Esophagus squamous epithelium (tissue), 5 donors: ENCODE data around the gene PDE7B. TPM values are rescaled to one million over a fixed set of nuclear protein-coding genes. Genes with fewer than 3 reads are reported as not detected.
"Not testable (repeated sequence)": the region's sequence is repeated elsewhere in the genome, so short reads cannot be mapped to it uniquely, and the experiment has no call there.

Experiments used
- DNase-seq: peaks from one replicate; lab custom pipeline; 2025; lab: John Stamatoyannopoulos, UW
- H3K27ac ChIP-seq, 4 donors: fragments of 200-600 bp; sonication (generic); one replicate each; pipeline ENCODE4 v1.5.1; 2016 to 2019; ENCODE audit warnings: mild to moderate bottlenecking in 1 of 4
- H3K27me3 ChIP-seq, 4 donors: fragments of 200-600 bp; sonication (generic); 1 replicate in 3 of 4; 2 replicates in 1 of 4; pipeline versions ENCODE4 v1.5.1 to v1.6.0; 2017 to 2021; ENCODE audit warnings: antibody characterized with exemption in 1 of 4
- H3K36me3 ChIP-seq, 3 donors: fragments of 200-600 bp; sonication (generic); one replicate each; pipeline ENCODE4 v1.5.1; 2016 to 2019
- H3K4me1 ChIP-seq, 3 donors: fragments of 200-600 bp; sonication (generic); one replicate each; pipeline ENCODE4 v1.5.1; 2017 to 2019
- H3K4me3 ChIP-seq, 4 donors: fragments of 200-600 bp; sonication (generic); 1 replicate in 3 of 4; 2 replicates in 1 of 4; pipeline ENCODE4 v1.5.1; 2016 to 2019; ENCODE audit warnings: mild to moderate bottlenecking in 2 of 4, moderate library complexity in 1 of 4
- H3K9me3 ChIP-seq, 3 donors: fragments of 200-600 bp; sonication (generic); one replicate each; pipeline ENCODE4 v1.5.1; 2016 to 2019
- POLR2A ChIP-seq, 4 donors: fragments of 450-650 bp; IDR thresholded peaks; one replicate each; pipeline ENCODE4 v1.6.1; 2017; ENCODE audit warnings: antibody characterized with exemption in 4 of 4, mild to moderate bottlenecking in 4 of 4, moderate library complexity in 3 of 4
- WGBS, 2 donors: methylation state at CpG; one replicate each; pipeline ENCODE4 v1.1.5; 2018; 5-methylcytosine and 5-hydroxymethylcytosine counted together
- intact Hi-C: fragments of 100-400 bp; cut with DNase I; formaldehyde crosslinking; loops from one replicate; pipeline ENCODE4 v1.15.0; 2022
- total RNA-seq, 4 donors: library from RNA; depleted of rRNA; stranded (reverse); fragments of >200 nt; gene quantifications; one replicate each; pipeline ENCODE4 v1.1.0, GENCODE V29; 2016
- TF ChIP-seq, protein P1 (sequence below), 6 experiments: fragments of 450-650 bp in 4 of 6; fragments of 200-600 bp in 2 of 6; sonication (generic) in 2 of 6; IDR thresholded peaks; one replicate each; pipeline ENCODE4 v1.5.1; 2016 to 2019; ENCODE audit warnings: antibody characterized with exemption in 6 of 6, mild to moderate bottlenecking in 4 of 6, moderate library complexity in 4 of 6
- donor health status: DM: yes; HTN: yes; CAD: no.

Gene PDE7B
- total RNA-seq, 4 donors from 2014 or later: 0.08 to 6.1 (median 0.47) TPM

DNA sequence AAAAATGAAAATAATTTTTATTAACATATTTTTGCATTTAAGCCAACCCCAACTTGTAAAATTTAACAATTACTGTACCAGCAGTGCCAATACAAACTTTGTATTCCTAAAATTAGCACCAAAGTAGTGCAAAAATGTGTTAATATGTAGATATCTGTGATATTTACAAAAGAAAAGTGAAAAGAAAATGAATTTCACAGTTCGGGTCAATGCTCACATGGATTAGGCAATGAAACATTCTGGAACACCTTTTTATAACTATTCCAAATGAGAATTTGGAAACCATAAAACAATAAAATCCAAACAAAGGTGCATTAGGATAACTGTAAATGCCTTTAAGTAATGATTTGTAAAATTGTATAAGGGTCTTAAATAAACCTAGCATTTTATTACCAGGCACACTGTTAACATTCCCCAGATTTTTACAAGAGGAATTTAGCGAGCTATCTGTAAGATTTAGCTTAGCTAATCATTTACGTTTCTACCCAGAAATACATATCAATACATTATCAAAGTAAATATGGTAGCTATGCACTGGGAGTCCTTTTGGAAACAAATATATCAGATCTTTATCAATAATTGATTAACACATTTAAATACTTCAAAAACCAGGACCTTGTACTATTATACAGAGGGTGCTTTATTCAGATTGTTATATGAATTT, 286.4 kb downstream of the PDE7B start:
- WGBS, 2 donors: 85 to 90% methylated on average over 3 of the region's 3 CpGs
- intact Hi-C loops: no loop called here
- TF ChIP-seq POLR2A (IDR thresholded peaks at IDR 0.05): no peak
- TF ChIP-seq, protein P1, sequence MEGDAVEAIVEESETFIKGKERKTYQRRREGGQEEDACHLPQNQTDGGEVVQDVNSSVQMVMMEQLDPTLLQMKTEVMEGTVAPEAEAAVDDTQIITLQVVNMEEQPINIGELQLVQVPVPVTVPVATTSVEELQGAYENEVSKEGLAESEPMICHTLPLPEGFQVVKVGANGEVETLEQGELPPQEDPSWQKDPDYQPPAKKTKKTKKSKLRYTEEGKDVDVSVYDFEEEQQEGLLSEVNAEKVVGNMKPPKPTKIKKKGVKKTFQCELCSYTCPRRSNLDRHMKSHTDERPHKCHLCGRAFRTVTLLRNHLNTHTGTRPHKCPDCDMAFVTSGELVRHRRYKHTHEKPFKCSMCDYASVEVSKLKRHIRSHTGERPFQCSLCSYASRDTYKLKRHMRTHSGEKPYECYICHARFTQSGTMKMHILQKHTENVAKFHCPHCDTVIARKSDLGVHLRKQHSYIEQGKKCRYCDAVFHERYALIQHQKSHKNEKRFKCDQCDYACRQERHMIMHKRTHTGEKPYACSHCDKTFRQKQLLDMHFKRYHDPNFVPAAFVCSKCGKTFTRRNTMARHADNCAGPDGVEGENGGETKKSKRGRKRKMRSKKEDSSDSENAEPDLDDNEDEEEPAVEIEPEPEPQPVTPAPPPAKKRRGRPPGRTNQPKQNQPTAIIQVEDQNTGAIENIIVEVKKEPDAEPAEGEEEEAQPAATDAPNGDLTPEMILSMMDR (IDR thresholded peaks at IDR 0.05): no peak
- Histone ChIP-seq H3K4me1 (no peaks in the 10 kb centered on the region), H3K36me3 (no peaks in the 10 kb centered on the region), H3K27me3 (no peaks in the 10 kb centered on the region), H3K4me3 (no peak overlapping the region), H3K27ac (no peak overlapping the region), H3K9me3 (no peaks in the 10 kb centered on the region)
- no peak for DNase-seq

DNA sequence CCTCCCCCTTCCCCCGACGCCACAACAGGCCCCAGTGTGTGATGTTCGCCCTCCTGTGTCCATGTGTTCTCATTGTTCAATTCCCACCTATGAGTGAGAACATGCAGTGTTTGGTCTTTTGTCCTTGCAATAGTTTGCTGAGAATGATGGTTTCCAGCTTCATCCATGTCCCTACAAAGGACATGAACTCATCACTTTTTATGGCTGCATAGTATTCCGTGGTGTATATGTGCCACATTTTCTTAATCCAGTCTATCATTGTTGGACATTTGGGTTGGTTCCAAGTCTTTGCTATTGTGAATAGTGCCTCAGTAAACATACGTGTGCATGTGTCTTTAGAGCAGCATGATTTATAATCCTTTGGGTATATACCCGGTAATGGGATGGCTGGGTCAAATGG, 287.6 kb downstream of the PDE7B start:
- H3K36me3 ChIP-seq, H3K4me1 ChIP-seq, intact Hi-C loops, H3K4me3 ChIP-seq, H3K27ac ChIP-seq, H3K27me3 ChIP-seq, DNase-seq, H3K9me3 ChIP-seq: not testable (repeated sequence)
- 87 to 89% methylated on average over 6 of the region's 6 CpGs for WGBS, 2 donors

DNA sequence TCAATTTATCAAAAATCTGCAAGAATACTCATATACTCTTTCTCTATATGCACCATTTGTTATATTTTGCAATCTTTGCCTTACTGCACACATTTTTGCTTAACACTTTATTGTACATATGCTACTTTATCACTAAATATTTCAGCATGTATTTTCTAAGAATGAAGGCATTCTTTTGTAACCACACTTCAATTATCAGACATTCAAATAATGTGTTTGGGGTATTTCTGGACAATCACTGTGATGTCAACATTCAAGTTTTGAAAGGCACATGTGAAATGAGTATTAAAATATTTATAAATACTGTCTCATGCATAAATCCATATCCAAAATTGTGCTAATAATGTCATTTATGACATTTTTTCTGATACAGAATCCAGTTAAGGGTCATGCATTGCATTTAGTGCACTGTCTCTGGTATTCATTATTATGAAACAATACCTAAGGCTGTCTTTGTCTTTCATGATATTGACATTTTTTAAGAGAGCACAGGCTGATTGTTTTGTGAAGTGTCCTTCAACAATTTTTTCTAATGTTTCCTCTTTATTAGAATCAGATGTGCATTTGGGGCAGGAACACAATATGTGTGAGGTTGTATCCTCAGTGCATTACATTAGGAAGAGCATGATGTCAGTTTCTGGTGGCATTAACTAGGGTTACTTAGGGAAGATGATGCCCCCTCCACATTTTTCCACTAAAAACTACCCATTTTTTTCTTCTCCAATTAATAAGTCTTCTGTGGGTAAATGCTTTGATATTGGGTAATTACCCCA, 292.9 kb downstream of the PDE7B start:
- Histone ChIP-seq H3K4me3 (no peak overlapping the region), H3K27ac (no peak overlapping the region), H3K9me3 (no peaks in the 10 kb centered on the region), H3K4me1 (peaks cover 0 to 4% (median 0%) of the 10 kb centered on the region in 3 donors), H3K27me3 (no peaks in the 10 kb centered on the region), H3K36me3 (no peaks in the 10 kb centered on the region)
- TF ChIP-seq POLR2A (IDR thresholded peaks at IDR 0.05): no peak
- TF ChIP-seq, protein P1 (IDR thresholded peaks at IDR 0.05): no peak
- DNase-seq: no peak
- intact Hi-C loops: no loop called here

DNA sequence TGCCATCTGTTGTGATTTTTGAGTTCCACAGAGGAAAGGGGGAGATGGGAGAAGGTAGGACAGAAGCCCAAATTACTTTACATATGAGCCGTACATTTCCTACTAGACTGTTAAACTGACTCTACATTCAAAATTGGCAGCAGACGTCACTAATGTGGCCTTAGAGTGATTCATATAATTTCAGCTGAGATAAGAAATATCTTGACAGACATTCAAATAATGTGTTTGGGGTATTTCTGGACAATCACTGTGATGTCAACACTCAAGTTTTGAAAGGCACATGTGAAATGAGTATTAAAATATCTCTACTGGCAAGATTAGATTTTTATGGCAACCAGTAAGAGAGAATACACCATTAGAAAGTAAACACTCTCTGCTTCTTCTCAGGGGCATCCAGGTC, 294.6 kb downstream of the PDE7B start:
- no peak for DNase-seq
- Histone ChIP-seq H3K4me3 (no peak overlapping the region), H3K4me1 (peaks cover 0 to 4% (median 0%) of the 10 kb centered on the region in 3 donors), H3K27ac (no peak overlapping the region), H3K36me3 (no peaks in the 10 kb centered on the region), H3K9me3 (no peaks in the 10 kb centered on the region), H3K27me3 (no peaks in the 10 kb centered on the region)
- WGBS, 2 donors: 60 to 92% methylated on average over 2 of the region's 2 CpGs
- no peak for TF ChIP-seq POLR2A (IDR thresholded peaks at IDR 0.05)
- TF ChIP-seq, protein P1 (IDR thresholded peaks at IDR 0.05): no peak
- intact Hi-C loops: no loop called here

DNA sequence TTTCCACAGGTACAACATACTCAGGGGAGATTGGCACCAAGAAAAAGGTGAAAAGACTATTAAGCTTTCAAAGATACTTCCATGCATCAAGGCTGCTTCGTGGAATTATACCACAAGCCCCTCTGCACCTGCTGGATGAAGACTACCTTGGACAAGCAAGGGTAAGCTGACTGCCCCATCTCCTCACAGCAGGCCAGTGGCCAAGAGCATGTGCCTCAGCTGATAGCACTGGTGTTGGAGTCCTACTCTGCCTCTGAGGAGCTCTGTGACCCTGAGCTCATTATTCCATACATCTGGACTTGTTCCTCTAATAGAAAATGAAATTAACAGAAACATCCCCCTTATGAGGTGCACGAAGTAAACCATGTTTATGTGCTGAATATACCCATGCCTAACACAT, 295.8 kb downstream of the PDE7B start:
- H3K4me1 ChIP-seq: peaks cover 0 to 4% (median 0%) of the 10 kb centered on the region in 3 donors
- no peaks in the 10 kb centered on the region for H3K36me3 ChIP-seq
- H3K4me3 ChIP-seq: no peak overlapping the region
- no peak for DNase-seq
- WGBS, 2 donors: 79 to 98% methylated on average over 2 of the region's 2 CpGs
- intact Hi-C loops: no loop called here
- no peaks in the 10 kb centered on the region for H3K27me3 ChIP-seq
- no peak for TF ChIP-seq POLR2A (IDR thresholded peaks at IDR 0.05)
- TF ChIP-seq, protein P1 (IDR thresholded peaks at IDR 0.05): no peak
- no peak overlapping the region for H3K27ac ChIP-seq
- H3K9me3 ChIP-seq: no peaks in the 10 kb centered on the region
